ENCODE data around the gene AMMECR1L.

- TF ChIP-seq CTCF (IDR thresholded peaks at IDR 0.05; ENCODE audit: low read depth, low read length, poor library complexity, severe bottlenecking) (no peak), EZH2phosphoT487 (IDR thresholded peaks at IDR 0.05; ENCODE audit: borderline replicate concordance, low read length) (no peak)
Observed at GRCh38 chr2:127927384-127927783, 41.6 kb upstream of the AMMECR1L start.

All from DOHH2 (cell line).